Breast epithelium (tissue), 4 donors: ENCODE results near the gene ZNF324B. TPM values are rescaled to one million over a fixed set of nuclear protein-coding genes. Genes with fewer than 3 reads are reported as not detected.
"Not testable (repeated sequence)": the region's sequence is repeated elsewhere in the genome, so short reads cannot be mapped to it uniquely, and the experiment has no call there.

Source experiments
- DNase-seq, 2 donors: peaks; one replicate each; pipeline ENCODE4 v3.0.0-alpha.2; 2019; ENCODE audit warnings: low spot score in 2 of 2
- H3K27ac ChIP-seq, 2 donors: fragments of 200-600 bp; sonication (generic) in 1 of 2; one replicate each; pipeline ENCODE4 v1.5.1; 2016 to 2019; ENCODE audit warnings: mild to moderate bottlenecking in 1 of 2
- H3K27me3 ChIP-seq, 2 donors: fragments of 200-600 bp; sonication (generic) in 1 of 2; one replicate each; pipeline versions ENCODE4 v1.5.1 to v1.6.0; 2017 to 2019; ENCODE audit warnings: control low read depth in 1 of 2, mild to moderate bottlenecking in 1 of 2
- H3K36me3 ChIP-seq: fragments of 200-600 bp; one replicate; pipeline ENCODE4 v1.5.1; 2019
- H3K4me1 ChIP-seq, 2 donors: fragments of 200-600 bp; sonication (generic); one replicate each; pipeline ENCODE4 v1.5.1; 2016 to 2019; ENCODE audit warnings: control low read depth in 1 of 2
- H3K4me3 ChIP-seq, 3 donors: fragments of 200-600 bp; sonication (generic); 1 replicate in 2 of 3; 2 replicates in 1 of 3; pipeline ENCODE4 v1.5.1; 2016 to 2019; ENCODE audit warnings: mild to moderate bottlenecking in 3 of 3, moderate library complexity in 2 of 3
- H3K9me3 ChIP-seq, 2 donors: fragments of 200-600 bp; sonication (generic) in 1 of 2; one replicate each; pipeline ENCODE4 v1.5.1; 2016 to 2019; ENCODE audit warnings: control low read depth in 1 of 2
- POLR2A ChIP-seq: fragments of 450-650 bp; IDR thresholded peaks from one replicate; pipeline ENCODE4 v1.6.1; 2016; ENCODE audit warnings: antibody characterized with exemption, mild to moderate bottlenecking, moderate library complexity
- POLR2AphosphoS5 ChIP-seq, 3 donors: sonication (generic); formaldehyde crosslinking; IDR thresholded peaks; one replicate each; pipeline ENCODE4 v1.6.1; 2017; ENCODE audit warnings: antibody characterized with exemption in 3 of 3
- intact Hi-C: fragments of 100-400 bp; cut with DNase I; formaldehyde crosslinking; loops from one replicate; pipeline ENCODE4 v1.15.1; 2023; ENCODE audit warnings: low total_unique reads
- total RNA-seq, 3 donors: library from RNA; depleted of rRNA; stranded (reverse); fragments of >200 nt; gene quantifications; one replicate each; pipeline ENCODE4 v1.1.0, GENCODE V29; 2016
- TF ChIP-seq, protein P1 (sequence below), 3 donors: fragments of 450-650 bp; IDR thresholded peaks; one replicate each; pipeline ENCODE4 v1.5.1; 2016 to 2017; ENCODE audit warnings: antibody characterized with exemption in 3 of 3, mild to moderate bottlenecking in 3 of 3, moderate library complexity in 3 of 3

The ZNF324B gene
- total RNA-seq, 3 donors from 2014 or later = 6.1 to 9.1 (median 7.2) TPM

DNA sequence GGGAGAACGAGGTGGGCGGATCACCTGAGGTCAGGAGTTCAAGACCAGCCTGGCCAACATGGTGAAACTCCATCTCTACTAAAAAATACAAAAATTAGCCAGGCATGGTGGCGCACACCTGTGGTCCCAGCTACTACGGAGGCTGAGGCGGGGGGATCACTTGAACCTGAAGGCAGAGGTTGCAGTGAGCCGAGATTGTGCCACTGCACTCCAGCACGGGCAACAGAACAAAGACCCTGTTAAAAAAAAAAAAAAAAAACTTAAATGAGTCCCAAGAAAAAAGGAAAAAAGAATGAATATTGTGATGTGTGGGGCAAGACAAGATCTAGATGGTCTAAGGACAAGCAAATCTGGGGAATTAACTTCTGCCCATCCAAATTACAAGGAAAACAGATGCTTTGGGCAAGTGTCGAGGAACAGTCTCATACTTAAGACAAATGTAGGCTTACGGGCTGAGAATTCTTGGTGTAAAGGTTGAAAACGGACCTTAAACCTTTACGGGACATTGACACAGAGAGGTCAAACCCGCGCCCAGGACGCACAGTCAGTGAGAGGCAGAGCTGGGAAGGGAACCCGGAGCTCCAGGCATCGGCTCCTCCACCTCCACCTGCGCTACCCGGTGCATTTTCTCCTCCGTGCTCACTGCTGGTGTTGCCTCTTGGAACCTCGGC, 14.8 kb downstream of the ZNF324B start:
- DNase-seq = no peak
- no peaks in the 10 kb centered on the region for H3K9me3 ChIP-seq
- H3K4me3 ChIP-seq = peak overlapping the region; percentile 83 to 99 (median 99)
- H3K36me3 ChIP-seq = no peaks in the 10 kb centered on the region
- intact Hi-C loops = no loop called here
- H3K27me3 ChIP-seq = no peaks in the 10 kb centered on the region
- peaks cover 2 to 6% of the 10 kb centered on the region in 2 donors for H3K4me1 ChIP-seq
- TF ChIP-seq, protein P1, sequence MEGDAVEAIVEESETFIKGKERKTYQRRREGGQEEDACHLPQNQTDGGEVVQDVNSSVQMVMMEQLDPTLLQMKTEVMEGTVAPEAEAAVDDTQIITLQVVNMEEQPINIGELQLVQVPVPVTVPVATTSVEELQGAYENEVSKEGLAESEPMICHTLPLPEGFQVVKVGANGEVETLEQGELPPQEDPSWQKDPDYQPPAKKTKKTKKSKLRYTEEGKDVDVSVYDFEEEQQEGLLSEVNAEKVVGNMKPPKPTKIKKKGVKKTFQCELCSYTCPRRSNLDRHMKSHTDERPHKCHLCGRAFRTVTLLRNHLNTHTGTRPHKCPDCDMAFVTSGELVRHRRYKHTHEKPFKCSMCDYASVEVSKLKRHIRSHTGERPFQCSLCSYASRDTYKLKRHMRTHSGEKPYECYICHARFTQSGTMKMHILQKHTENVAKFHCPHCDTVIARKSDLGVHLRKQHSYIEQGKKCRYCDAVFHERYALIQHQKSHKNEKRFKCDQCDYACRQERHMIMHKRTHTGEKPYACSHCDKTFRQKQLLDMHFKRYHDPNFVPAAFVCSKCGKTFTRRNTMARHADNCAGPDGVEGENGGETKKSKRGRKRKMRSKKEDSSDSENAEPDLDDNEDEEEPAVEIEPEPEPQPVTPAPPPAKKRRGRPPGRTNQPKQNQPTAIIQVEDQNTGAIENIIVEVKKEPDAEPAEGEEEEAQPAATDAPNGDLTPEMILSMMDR (IDR thresholded peaks at IDR 0.05) = no peak
- TF ChIP-seq POLR2AphosphoS5 (IDR thresholded peaks at IDR 0.05) = no peak
- TF ChIP-seq POLR2A = no peak
- peak overlapping the region; percentile 15 to 81 for H3K27ac ChIP-seq

DNA sequence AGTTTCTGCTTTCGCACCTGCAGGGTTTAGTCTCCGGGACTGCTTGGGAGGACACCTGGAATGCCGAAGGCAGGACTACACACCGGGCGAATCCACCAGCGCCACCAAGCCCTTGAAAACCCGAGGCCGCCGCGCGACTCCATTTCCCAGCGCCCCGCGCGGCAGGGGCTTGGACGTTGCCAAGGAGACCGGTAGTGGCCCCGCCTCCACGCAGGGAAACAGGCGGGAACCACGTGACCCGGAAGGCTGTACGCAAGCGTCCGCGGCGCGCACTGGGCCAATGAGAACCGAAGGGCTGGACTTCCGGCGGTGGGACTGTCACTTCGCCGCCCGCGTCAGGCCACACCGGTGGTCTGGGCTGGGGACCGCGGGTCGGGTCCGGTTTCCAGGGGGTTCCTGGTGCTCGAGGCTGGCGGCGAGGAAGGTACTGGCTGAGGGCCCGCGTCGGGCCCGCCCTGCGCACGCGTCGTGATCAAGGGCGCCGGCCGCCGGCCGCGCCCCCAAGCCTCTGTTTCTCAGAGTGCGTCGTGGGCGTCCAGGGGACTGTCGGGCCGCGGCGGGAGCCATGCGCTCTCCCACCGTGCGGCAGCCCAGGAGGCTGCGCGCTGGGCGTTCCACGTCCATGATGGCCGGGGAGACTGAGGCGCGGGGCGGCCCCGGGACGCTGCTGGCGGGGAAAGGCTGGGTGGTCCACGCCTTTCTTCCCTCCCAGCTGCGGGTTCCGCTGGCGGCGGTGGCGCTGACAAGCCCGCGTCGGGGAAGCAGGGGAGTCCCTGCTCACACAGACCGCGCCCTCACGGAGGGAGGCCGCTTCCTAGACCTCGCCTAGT, 15.6 kb downstream of the ZNF324B start, which contains the start of gene ZNF324:
TSS of gene ZNF324 (plus strand) at position 321 of the 830 bp plus-strand sequence. CDS start 2,106 bp downstream, outside the sequence.
- Histone ChIP-seq H3K27ac (peak within 1 kb of the TSS; percentile 81 to 82), H3K4me3 (peak within 1 kb of the TSS; percentile 83 to 99 (median 99)), H3K4me1 (peaks cover 2 to 6% of the 10 kb centered on the region in 2 donors), H3K27me3 (no peaks in the 10 kb centered on the region), H3K36me3 (no peaks in the 10 kb centered on the region), H3K9me3 (no peaks in the 10 kb centered on the region)
- TF ChIP-seq POLR2A (no peak), POLR2AphosphoS5 (IDR thresholded peaks at IDR 0.05) (peak; percentile 44 to 76 (median 46))
- peak; percentile 98 to 99 for DNase-seq
- intact Hi-C loops = no loop called here

DNA sequence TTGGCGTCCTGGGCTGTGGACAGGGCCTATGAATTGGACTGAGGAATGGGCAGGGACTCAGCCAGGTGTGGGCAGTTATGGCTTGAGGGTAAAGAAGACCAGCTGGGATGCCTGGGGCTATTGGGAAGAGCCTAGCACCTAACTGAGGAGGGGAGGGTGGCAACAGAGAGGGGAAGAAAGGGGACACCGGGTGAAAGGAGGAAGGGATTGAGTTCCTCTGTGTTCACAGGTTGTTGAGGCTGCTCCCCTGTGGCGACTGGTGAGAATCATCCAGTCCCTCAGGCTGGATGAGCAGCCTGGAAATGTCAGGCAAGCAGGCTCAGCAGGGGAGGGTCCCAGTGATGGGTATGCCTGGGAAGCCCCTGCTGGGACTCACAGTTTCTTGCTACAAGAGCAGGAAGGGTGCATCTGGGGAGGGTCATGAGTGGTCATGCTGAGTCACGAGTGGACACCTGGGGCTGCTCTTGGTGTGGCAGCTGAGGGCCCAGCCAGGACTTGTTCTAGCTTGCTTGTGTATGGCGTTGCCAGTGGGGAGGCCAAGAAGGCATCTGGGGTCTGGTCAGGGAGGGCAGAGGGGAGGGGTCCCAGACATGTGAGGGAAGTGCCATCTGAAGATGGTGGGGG, 16.9 kb downstream of the ZNF324B start:
- intact Hi-C loops = no loop called here
- H3K4me3 ChIP-seq = peak overlapping the region in 1 of 3 donors; percentile 99
- no peak for DNase-seq
- no peaks in the 10 kb centered on the region for H3K36me3 ChIP-seq
- H3K9me3 ChIP-seq = no peaks in the 10 kb centered on the region
- H3K27me3 ChIP-seq = no peaks in the 10 kb centered on the region
- no peak overlapping the region for H3K27ac ChIP-seq
- H3K4me1 ChIP-seq = peaks cover 2 to 6% of the 10 kb centered on the region in 2 donors
- TF ChIP-seq POLR2A (no peak), POLR2AphosphoS5 (IDR thresholded peaks at IDR 0.05) (no peak)
- TF ChIP-seq, protein P1 (IDR thresholded peaks at IDR 0.05) = no peak

DNA sequence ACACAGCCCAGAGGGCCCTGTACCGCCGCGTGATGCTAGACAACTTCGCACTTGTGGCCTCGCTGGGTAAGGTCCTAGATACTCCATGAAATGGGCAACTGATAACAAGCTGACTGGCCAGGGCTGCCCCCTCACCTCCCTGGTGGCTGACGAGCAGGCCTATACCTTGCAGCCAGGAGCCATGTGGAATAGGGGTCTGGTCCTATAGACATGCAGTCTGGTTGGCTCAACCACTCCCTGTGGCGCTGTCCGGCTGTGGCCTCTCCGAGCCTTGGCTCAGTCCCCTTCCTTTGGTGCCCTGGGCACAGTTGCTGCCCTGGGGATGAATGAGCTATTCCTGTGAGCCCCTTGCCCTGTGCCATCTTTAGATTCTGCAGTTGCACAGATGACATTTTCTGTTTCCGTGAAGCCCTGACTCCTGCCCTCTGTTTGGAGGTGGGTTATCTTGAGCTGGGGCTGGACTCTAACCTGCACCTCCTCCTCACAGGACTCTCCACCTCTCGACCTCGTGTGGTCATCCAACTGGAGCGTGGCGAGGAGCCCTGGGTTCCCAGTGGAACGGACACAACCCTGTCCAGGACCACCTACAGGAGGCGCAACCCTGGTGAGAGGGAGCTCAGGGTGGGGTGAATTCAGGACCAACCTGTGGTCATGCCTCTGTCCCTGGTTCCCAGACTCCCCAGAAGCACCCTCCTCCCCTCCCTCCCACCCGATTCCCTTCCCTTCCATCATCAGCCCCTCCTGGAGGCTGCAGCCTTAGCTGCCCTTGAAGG, 18.0 kb downstream of the ZNF324B start:
- Histone ChIP-seq H3K36me3 (no peaks in the 10 kb centered on the region), H3K27ac (no peak overlapping the region), H3K4me1 (peaks cover 2 to 6% of the 10 kb centered on the region in 2 donors), H3K4me3 (no peak overlapping the region), H3K27me3 (no peaks in the 10 kb centered on the region), H3K9me3 (no peaks in the 10 kb centered on the region)
- TF ChIP-seq, protein P1 (IDR thresholded peaks at IDR 0.05) = no peak
- TF ChIP-seq POLR2AphosphoS5 (IDR thresholded peaks at IDR 0.05) = no peak
- no peak for TF ChIP-seq POLR2A
- intact Hi-C loops = no loop called here
- DNase-seq = no peak

DNA sequence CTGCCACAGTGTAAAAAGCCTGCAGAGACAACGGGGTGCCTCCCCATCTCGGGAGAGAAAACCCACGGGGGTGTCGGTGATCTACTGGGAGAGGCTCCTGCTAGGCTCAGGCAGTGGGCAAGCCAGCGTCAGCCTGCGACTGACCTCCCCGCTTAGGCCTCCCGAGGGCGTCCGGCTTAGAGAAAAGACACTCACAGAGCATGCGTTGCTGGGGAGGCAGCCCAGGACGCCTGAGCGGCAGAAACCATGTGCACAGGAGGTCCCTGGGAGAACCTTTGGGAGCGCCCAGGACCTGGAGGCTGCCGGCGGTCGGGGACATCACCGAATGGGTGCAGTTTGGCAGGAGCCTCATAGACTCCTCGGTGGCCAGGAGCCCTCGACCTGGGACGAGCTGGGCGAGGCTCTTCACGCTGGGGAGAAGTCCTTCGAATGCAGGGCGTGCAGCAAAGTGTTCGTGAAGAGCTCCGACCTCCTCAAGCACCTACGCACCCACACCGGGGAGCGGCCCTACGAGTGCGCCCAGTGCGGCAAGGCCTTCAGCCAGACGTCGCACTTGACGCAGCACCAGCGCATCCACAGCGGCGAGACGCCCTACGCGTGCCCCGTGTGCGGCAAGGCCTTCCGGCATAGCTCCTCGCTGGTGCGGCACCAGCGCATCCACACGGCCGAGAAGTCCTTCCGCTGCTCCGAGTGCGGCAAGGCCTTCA, 19.6 kb downstream of the ZNF324B start:
- H3K4me3 ChIP-seq, H3K27me3 ChIP-seq, intact Hi-C loops, H3K4me1 ChIP-seq, H3K27ac ChIP-seq, DNase-seq, H3K36me3 ChIP-seq, H3K9me3 ChIP-seq: not testable (repeated sequence)
